Cortex of kidney (tissue), 1 donor: ENCODE results near the gene SLC35F1.
"Not testable (repeated sequence)": the region's sequence is repeated elsewhere in the genome, so short reads cannot be mapped to it uniquely, and the experiment has no call there.

ENCODE experiments used
- DNase-seq: peaks from one replicate; lab custom pipeline; 2025; lab: John Stamatoyannopoulos, UW

The SLC35F1 gene

DNA sequence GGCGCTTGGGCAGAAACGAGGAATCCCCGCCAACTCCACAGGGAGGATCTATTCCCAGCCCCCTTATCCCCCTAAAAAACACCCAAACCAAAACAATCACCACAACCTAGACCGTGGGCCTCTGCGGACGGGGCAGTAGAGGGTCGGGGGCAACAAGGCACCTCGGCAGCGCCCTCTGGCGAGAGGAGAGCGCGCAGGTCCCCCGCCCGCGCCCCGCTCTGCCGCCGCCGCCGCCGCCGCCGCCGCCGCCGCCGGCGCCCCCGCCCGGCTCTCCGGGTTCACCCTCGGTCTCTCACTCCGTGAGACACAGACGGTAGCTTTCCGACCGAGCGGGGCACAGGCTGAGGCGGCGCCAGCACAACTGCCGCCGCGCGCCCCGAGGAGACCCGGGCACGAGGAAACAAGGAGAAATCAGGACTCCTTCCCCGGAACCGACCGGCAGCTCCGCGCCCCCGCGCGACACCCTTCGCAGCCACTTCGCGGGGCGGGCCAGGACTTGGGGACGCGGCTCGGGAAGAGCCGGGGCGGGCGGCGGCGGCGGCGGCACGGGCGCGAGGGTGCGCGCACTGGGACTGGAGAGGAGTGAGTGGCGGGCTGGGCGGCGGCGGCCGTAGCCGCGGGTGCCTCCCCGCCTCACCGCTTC, at the start of gene SLC35F1:
SLC35F1 (plus strand) TSS at position 307 of the 643 bp plus-strand sequence.
- DNase-seq: peak; percentile 11

DNA sequence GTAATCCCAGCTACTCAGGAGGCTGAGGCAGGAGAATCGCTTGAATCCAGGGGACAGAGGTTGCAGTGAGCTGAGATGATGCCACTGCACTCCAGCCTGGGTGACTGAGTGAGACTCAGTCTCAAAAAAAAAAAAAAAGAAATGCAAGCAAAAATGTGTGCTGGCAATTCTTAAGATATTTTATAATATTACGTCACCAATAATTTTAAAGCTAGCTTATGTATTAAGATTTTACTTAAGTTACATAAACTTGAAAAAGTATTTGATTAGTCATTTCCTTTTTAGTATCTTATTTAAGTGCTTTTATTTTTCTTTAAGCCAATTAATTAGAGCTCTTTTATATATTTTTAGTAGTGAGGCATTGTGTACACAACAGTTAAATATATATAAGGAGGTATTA, 48.5 kb upstream of the SLC35F1 start:
- DNase-seq: not testable (repeated sequence)

DNA sequence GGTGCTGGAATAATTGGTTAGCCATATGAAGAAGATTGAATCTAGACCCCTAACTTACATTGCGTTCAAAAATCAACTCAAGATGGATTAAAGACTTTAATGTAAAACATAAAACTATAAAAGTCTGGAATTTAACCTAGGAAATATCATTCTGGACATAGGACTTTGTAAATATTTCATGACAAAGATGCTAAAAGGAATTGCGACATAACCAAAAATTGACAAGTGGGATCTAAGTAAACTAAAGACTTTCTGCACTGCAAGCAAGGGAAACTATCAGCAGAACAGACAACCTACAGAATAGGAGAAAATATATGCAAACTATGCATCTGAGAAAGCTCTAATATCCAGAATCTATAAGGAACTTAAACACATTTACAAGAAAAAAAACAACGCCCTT, 45.5 kb upstream of the SLC35F1 start:
- no peak for DNase-seq

DNA sequence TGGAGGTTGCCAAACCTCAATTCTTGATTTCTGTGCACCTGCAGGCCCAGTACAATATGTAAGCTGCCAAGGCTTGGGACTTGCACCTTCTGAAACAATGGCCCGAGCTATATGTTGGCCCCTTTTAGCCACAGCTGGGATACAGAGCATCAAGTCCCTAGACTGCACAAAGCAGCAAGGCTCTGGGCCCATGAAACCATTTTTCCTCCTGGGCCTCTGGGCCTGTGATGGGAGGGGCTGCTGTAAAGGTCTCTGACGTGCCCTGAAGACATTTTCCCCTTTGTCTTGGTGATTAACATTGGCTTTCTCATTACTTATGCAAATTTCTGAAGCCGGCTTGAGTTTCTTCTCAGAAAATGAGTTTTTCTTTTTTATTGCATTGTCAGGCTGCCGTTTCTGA, 40.5 kb upstream of the SLC35F1 start:
- no peak for DNase-seq

DNA sequence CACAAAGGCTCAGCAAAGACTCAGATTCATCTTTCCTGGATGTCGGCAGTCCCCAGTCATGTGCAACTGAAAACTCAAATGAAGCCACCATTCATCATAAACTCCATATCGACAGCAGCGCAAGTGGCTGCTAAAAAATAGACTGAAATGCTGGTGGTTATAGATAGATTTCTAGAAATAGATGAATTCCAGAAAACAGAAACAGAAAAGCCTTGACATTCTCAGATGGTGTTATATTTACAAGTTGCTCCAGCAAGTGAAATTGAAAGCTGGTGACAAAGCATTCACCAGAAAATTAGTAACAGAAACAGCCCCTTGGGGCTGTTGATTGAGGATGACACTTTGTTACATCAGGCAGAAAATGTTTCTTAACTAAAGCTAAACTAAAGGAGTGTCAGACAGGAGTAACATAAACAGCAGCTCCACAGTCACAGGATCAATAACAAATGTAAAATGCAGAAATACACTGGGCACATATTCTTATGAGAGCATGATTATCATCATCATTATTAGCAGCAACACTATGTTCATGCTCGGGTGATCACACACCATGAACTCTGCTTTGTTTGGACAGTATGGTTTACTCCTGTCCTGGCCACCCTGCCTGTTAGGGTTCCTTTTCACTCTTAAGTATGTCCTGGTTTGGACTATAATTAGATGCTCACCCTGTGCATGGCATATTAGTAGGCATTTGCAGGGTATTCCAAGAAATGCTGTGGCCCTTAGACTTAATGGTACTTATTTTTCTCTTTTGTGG, 36.4 kb upstream of the SLC35F1 start:
- no peak for DNase-seq

DNA sequence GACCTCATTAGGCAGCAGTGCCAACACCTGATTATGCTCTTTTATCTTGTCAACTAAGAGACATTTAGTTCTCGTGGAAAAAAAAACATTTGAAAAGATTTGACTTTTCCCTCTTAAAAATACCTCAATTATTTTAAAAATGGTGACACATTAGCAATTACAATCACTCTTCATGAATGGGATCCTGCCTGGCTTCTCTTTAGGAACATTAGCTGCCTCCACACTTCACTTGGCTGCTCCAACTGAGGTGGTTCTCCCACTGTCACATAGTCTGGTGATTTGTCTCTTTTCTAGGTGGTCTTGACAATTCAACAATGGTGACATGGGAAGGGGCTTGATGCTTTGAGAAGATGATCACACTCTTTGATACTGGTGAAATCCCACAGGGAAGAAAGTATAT, 26.2 kb upstream of the SLC35F1 start:
- no peak for DNase-seq

DNA sequence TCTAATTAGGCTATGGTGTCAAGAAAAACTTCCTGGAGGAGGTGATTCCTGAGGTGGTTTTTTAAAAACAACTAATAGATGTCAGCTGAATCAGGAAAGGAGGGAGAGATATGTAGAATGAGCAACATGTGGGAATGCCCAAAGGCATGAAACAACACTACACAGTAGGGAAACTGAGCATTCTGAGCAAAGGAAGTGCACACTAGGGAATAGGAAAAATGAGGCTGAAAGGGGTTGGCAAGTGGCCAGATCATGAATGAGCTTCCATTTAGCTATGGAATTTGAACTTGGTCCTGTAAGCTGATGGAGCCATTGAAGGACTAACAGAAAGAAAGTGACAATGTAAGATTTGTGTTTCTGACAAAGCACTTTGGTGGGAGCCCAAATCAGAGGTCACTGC, 16.9 kb upstream of the SLC35F1 start:
- no peak for DNase-seq

DNA sequence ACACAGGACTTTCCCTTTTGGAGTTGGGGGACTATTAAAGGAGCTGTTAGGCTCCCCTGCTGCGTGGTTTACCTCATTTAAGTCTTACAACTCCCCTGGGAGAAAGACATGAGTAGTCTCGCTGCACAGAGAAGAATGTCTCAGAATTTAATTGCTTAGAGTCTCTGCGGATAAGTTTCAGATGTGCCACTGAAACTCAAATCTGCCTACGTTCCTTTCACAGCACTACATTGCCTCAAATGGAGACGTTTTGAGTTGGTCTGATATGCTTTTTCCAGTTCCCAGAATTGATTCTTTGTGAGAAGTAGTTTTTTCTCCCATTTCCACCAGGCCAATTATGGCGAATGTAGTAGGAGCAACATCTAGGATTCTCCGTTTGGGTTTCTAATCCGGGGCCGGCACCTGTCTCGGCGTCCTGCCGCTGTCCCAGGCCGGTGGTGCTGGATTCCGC, 532 bp upstream of the SLC35F1 start:
- DNase-seq: no peak

DNA sequence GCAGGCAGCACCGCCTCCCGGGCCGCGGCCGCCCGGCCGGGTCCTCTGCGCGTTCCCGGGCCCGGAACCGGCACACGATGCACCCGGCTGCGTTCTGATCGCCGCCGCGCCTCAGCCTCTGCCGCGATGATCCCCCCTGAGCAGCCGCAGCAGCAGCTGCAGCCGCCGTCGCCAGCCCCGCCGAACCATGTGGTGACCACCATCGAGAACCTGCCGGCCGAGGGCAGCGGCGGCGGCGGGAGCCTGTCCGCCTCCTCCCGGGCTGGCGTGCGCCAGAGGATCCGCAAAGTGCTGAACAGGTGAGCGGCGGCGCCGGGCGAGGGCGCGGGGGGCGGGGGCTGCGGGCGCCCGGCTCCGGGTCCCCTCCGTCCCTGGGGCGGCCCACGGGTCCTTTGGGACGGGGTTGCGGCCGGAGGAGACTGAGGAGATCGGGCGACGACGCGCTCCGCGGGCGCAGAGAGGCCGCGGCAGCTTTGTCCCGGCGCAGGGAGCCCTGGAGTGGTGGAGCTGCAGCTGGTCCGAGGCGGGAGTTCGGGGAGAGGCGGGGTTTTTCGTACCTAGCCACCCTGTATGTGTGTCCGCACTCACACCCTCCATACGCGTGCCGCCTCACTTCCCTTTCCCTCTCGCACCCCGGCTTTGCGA, 659 bp downstream of the SLC35F1 start:
- DNase-seq: no peak

DNA sequence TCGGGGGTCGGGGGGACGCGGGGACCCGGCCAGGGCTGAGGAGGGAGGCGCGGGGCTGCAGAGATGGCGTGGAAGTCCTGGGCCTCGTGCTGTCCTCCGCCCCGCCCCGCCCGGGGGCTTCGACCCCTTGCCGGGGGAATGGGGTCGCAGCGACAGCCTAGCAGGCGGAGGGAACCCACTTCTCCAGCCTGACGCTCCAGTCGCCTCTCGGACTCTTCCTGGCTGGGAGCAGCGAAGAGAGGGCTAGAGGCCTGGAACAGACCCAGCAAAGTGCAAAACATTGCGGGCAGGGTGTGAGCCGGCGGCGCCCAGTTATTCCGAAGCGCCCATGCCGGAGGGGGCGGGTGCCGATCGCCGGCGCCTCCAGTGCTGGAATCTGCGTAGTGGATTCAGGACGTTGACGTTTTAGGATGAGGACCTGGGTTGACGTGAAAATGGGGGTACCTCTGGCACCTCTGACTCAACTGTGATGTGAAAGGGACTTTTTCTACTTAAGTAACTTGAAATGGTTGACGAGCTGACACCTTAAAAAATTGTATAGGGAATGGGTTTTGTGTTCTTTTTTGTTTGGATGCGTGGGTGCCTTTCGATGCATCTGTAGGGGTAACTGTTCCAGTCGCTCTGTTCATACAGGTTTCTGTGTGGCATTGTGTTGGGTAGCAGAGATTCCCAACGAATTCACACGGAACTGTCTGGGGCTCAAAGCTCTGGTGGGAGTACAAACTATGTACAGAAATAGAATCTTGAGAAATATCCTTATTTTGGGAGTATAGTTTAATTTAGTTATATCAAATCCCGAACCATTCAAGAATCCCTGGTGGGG, 1.4 kb downstream of the SLC35F1 start:
- DNase-seq: no peak

DNA sequence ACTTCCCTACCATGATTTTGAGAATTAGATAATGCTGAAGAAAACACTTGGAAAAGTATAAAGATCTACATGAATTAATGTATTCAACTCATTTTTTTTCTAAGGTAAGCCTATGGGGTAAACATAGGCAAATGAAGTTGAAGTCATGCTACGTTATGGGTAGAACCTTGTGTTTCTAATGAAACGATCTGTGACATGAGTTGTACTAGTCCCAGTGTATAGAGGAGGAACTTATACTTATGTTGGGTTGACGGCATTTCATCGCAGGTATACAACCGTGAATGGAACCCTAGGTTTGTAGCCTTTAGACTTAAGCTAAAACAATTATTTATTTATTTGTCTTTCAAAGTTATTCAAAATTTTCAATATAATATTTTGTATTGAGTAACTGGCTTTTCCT, 2.6 kb downstream of the SLC35F1 start:
- DNase-seq: no peak

DNA sequence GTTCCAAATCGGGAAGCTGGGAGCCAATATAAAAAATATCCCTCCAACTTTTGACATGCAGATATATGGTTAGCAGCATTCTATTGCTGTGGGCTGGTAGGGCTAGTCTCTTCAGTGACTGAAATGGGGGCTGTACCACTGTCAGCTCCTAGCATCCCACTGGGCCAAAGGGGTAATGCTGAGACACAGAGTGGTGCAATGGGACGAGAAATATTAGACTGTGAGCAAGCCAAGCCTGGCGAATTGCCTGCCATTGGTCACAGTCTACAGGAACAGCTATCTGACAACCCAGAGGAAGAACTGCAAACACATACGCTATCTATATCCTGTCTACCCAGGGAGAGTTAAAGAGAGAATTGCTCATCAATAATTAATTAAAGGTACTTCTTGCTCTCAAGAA, 3.5 kb downstream of the SLC35F1 start:
- DNase-seq: no peak

DNA sequence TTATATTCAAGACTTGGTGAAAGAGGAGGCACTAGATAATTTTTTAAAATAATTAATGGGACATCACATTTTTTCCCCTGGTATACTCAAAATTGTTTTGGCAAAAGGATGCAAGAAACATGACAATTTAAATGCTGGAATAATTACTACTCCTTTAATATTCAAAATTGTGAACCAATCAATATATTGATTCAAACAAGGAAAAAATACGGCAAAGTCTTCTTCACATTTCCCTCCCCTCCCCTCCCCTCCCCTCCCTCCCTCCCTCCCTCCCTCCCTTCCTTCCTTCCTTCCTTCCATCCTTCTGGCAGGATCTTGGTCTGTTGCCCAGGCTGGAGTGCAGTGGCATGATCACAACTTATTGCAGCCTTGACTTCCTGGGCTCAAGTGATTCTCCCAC, 4.1 kb downstream of the SLC35F1 start:
- DNase-seq: no peak

DNA sequence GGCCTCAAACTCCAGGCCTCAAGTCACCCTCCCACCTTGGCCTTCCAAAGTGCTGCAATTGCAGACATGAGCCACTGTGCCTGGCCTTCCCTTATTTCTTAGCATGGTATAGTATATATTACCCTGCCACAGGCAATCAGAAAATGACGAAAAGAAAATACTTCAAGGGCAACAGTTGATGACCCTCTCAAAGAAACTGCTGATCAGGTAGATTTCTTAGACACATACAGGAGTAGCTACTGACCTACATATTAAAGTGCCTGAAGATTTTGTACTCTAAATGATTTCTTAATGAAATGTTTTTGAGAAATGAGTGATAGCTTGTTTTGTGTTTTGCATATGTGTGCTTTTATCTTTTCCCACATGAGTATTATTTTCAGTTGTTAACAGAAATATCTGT, 4.6 kb downstream of the SLC35F1 start:
- DNase-seq: no peak

DNA sequence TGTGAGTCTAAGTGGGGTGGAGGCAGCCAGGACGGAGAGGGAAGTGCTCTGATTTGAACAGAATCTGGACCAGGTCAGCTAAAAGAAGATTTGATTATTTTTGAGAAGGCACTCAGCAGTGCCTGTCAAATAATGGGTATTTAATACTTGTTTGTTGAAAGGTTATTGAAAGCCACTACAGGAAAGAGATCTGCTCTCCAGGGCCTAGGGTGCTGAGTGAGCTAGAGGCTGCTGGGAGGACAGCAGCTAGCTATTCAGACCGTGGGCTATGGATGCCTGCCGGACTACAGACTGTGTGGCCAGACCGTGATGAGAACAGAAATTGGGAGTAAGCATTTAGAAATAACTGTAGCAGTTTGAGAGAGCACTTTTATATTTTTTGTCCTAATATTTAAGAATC, 8.8 kb downstream of the SLC35F1 start:
- DNase-seq: no peak

DNA sequence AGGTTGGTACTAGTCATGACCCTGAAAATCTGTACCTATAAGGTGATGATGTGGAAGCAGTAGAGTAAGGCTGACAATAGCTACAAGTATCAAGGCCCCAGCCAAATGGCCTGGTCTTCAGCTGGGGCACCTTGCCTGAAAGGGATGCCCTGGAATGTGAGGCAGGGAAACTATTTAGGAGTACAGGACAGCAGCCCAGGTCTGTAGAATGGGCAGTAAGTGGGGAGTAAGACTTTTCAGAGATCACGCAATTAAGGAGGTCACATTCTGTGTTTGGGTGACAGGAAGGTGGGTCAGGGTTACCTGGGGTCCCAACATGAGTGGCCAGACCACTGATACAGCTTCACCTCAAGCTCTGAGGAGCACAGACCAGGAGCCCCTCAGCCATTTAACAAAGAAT, 9.4 kb downstream of the SLC35F1 start:
- no peak for DNase-seq

DNA sequence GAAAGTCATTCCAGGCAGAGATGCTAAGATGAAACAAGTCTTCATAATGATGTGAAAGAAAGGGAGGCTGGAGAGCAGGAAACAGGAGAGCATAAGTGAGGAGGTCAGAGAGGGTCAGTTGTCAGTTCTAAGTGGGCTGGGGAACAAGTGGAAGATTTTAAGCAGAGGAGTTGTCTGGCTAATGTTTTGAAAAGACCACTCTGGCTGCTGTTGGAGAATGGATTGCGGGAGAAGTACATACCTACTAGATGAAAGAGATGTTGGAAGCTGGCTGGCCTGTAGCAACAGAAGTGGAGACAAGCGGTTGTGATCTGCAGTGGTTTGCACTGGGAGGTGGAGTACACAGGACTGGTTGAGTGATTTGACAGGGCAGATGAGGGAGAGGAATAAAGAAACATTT, 10.1 kb downstream of the SLC35F1 start:
- no peak for DNase-seq

DNA sequence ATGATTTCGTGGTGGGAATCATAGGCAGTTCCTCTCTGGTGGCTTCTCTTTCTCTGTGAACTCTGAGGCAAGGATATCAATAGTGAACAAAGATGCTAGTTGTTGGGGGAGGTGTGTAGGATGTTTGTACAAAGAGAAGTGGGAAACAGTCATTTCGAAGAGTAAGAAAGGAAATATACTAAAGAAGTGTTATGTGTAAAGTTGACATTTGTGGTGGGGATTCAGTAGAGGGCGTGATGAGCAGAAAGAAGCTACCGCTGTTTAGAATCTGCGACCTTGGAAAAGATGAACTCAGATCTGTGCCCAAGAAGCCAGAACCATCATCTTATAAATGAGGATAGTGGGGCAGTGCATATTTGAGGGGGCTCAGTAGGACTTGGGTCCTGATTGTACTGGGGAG, 11.4 kb downstream of the SLC35F1 start:
- no peak for DNase-seq

DNA sequence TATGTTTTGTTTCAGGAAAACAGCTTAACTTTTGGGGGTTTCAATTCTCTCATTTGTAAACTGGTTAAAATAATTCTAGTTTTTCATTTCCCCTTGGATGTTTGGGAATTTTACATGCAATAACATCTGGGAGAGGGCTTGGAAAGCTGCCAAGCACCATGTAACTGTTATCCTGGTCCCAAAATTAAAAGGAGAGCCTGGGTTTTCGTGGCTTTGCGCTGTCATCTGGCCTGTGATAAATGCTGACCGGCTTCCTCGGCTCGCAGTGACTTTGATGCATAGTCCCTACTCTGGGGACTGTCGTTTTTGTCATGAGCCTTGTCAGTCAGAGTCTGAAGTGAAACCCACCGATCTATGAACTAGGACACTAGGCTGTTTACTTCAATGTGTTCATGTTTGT, 12.2 kb downstream of the SLC35F1 start:
- DNase-seq: no peak

DNA sequence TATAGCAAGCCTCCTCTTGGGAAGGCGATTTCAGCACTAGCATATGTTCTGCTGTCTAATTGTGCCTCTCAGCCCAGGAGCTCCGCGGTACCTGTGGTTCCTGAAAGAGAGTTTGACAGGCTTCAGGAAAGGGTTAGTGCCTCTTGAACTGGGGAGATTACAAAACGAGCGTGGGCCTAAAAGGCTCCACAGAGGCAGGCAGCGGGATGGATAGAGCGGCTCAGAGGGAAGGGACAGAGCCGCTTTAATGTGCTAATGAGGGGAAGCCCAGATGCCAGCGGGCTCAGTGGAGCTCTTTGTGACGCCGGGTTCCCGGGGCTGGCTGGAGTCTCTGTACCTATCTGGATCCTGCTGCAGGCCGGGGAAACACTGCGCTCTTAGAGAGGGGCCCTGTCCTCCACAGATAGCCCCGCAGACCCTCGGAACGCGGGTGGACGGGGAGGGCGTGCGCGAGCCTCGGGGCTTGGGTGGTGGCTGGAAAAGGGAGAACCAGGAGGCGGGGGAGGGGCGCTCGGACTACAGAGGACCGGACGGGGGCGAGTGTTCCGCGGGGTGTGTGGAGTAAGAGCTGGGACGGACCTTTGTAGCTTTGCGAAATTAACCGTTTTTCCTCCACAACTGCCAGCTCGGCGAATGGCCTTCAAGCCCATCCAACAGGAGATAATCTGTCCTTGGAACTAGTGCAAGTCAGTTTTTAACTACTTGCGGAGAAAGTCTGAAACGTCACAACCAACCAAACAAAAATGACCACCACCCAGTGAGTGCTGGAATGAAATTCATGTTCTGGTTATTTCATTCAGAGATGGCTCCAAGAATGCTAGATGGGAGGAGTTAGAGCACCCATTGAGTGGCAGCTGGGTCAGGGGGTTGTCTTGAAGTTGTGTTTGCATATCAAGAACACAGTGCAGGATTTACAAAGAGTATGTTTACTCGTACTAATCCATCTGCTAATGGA, 13.0 kb downstream of the SLC35F1 start:
- DNase-seq: no peak

DNA sequence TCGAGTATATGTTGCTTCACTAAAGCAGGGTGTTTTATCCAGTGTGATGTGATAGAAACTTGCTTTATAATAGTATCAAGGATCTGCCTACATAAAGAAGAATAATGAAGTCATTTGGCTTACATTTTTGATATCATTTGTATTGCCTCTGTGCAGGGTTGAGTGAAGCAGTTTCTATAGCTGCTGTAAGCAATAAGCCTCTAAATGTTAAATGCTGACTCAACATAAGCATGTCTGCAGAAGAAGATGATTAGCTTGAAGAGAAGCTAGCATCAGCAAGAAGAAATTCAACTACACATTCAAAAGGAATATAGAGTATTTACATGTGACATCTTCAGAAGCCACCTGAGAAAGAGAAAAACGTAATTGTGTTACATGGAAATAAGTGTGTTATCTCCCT, 17.6 kb downstream of the SLC35F1 start:
- no peak for DNase-seq
